ENCODE data around the gene THSD7B. TPM values are rescaled to one million over a fixed set of nuclear protein-coding genes. Genes with fewer than 3 reads are reported as not detected.

THSD7B gene
- total RNA-seq, 2 donors from 2014 or later = 0.19 to 0.49 TPM

DNA sequence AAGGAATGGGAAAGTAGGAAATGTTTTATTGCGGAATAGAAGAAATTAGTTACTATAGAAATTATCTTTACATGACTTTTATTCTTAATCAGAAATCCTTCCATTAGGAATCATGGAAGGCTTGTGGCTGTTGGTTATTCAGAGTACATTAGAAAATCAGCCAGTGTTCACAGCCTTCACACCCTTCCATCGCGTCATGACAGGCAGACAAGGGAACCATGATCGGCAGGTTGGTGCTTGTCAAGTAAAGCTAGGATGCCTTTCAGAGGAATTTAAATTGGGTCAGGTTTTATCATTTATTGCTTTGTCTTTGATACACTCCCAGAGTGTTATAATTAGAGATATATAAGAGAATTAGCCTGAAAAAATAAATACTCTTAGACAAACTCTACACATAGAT lies 400.6 kb downstream of the THSD7B start:
- Mint-ChIP-seq H3K4me1 (ENCODE audit: low read depth) (no peaks in the 10 kb centered on the region), H3K4me3 (no peak overlapping the region), H3K27me3 (ENCODE audit: low read depth) (no peaks in the 10 kb centered on the region), H3K27ac (no peak overlapping the region), H3K9me3 (peaks cover 4 to 9% of the 10 kb centered on the region in 2 donors), H3K36me3 (ENCODE audit: insufficient read depth in 2 of 2) (no peaks in the 10 kb centered on the region)
- no peak for ATAC-seq (replicated peaks in 1 of 2)
- no peak for DNase-seq

DNA sequence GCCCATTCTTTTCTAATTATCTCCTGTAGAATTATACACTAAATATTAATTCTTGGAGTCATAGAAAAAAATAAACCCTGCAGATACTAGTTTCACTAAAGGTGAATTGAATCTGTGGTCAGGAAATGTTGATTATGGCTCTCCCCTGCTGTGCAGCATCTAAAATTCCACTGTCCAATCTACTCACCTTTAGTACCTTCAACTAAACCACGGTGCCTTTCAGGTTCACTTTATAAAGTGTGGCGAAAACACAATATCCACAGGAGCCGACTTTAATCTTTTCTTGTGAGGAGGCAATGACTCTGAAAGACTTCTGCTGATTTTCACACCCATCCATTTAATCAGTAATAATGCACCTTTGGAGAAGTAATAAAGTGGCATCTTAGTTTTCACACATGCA lies 402.3 kb downstream of the THSD7B start:
- ATAC-seq (replicated peaks in 1 of 2) = no peak
- Mint-ChIP-seq H3K27ac (no peak overlapping the region), H3K9me3 (peaks cover 4 to 8% of the 10 kb centered on the region in 2 donors), H3K4me1 (ENCODE audit: low read depth) (no peaks in the 10 kb centered on the region), H3K27me3 (ENCODE audit: low read depth) (no peaks in the 10 kb centered on the region), H3K36me3 (ENCODE audit: insufficient read depth in 2 of 2) (no peaks in the 10 kb centered on the region), H3K4me3 (no peak overlapping the region)
- no peak for DNase-seq

DNA sequence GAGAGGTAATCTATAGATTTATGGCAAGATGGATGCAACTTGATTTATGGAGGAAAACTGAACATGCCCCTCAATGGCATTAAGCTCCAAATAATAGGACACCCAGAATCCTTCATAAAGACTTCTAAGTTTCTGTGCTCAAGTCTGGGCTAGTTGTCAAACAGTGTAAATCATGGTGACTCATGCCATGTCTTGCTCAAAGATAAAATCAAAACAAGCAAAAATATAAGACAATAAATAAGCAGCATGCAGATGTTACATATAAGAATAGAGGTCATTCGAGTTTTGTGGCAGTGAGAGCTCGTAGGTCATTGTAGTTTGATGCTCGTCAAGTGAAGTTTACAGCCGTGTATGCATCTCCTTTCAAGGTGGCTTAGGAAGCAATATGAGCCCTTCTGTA lies 403.2 kb downstream of the THSD7B start:
- no peak overlapping the region for H3K4me3 Mint-ChIP-seq
- ATAC-seq (replicated peaks in 1 of 2) = no peak
- no peaks in the 10 kb centered on the region for H3K36me3 Mint-ChIP-seq (ENCODE audit: insufficient read depth in 2 of 2)
- no peaks in the 10 kb centered on the region for H3K4me1 Mint-ChIP-seq (ENCODE audit: low read depth)
- H3K27me3 Mint-ChIP-seq (ENCODE audit: low read depth) = no peaks in the 10 kb centered on the region
- H3K9me3 Mint-ChIP-seq = peaks cover 2 to 4% of the 10 kb centered on the region in 2 donors
- no peak overlapping the region for H3K27ac Mint-ChIP-seq
- no peak for DNase-seq

DNA sequence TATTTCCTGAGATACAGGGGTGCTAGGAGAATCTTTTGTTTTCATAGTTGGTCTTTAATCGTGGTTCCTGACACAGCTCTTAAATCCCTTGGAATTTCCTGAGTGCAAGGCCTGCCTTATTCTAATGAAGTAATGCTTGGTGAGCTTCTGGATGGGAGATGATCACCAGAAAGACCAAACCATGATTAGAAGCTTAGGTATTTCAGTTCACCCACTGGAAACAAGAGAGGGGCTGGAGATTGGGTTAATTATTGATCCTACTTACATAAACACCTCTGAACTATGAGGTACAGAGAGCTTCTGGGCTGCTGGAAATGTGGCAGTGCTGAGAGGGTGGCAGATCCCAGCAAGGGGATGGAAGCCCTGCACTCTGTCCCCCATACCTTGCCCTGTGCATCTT lies 406.8 kb downstream of the THSD7B start:
- Mint-ChIP-seq H3K27me3 (ENCODE audit: low read depth) (no peaks in the 10 kb centered on the region), H3K4me1 (ENCODE audit: low read depth) (no peaks in the 10 kb centered on the region), H3K27ac (no peak overlapping the region), H3K4me3 (no peak overlapping the region), H3K36me3 (ENCODE audit: insufficient read depth in 2 of 2) (no peaks in the 10 kb centered on the region), H3K9me3 (peaks cover 0 to 2% of the 10 kb centered on the region in 2 donors)
- ATAC-seq (replicated peaks in 1 of 2) (no peak), DNase-seq (no peak)

DNA sequence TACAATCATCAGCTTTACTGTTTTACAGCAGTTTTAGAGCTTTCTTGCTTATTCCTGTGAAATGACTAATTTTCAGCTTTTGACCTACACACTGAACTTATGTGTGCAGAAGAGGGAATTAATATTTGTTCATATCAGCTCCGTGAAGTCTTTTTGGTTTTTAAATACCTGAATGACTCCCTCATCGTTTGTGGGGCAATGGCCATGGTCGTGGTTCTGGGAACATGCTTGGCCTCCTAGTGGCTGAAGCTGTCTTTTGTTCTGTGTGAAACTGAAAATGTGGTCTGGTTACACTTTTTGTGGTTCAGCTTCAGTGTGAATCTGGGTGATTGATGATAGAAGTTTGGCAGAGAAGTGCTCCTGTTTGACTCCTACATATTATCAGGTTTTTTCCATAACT lies 408.1 kb downstream of the THSD7B start:
- no peaks in the 10 kb centered on the region for H3K27me3 Mint-ChIP-seq (ENCODE audit: low read depth)
- no peaks in the 10 kb centered on the region for H3K4me1 Mint-ChIP-seq (ENCODE audit: low read depth)
- H3K27ac Mint-ChIP-seq = no peak overlapping the region
- DNase-seq (no peak), ATAC-seq (replicated peaks in 1 of 2) (no peak)
- peaks cover 0 to 2% of the 10 kb centered on the region in 2 donors for H3K9me3 Mint-ChIP-seq
- no peak overlapping the region for H3K4me3 Mint-ChIP-seq
- no peaks in the 10 kb centered on the region for H3K36me3 Mint-ChIP-seq (ENCODE audit: insufficient read depth in 2 of 2)

DNA sequence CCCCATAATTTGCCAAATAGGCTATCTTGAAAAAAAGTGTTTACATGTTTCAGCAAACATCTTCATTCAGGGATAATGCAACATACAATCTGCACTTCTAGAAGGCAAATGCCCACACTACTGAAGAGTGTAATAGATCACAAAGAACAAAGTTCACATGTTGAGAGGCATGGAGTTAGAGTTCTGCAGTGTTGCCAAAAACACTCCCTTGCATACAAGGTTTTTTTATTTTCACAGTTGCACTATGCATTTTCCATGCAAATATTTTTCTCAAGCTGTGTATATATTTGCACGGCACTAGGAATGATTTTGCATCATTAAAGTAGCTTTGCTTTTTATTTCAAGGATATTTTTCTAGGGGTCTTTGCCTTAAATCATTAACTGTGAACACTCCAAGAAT lies 409.9 kb downstream of the THSD7B start:
- DNase-seq = no peak
- Mint-ChIP-seq H3K27ac (no peak overlapping the region), H3K9me3 (peaks cover 0 to 2% of the 10 kb centered on the region in 2 donors), H3K4me3 (no peak overlapping the region), H3K4me1 (ENCODE audit: low read depth) (no peaks in the 10 kb centered on the region), H3K27me3 (ENCODE audit: low read depth) (no peaks in the 10 kb centered on the region), H3K36me3 (ENCODE audit: insufficient read depth in 2 of 2) (no peaks in the 10 kb centered on the region)
- no peak for ATAC-seq (replicated peaks in 1 of 2)

DNA sequence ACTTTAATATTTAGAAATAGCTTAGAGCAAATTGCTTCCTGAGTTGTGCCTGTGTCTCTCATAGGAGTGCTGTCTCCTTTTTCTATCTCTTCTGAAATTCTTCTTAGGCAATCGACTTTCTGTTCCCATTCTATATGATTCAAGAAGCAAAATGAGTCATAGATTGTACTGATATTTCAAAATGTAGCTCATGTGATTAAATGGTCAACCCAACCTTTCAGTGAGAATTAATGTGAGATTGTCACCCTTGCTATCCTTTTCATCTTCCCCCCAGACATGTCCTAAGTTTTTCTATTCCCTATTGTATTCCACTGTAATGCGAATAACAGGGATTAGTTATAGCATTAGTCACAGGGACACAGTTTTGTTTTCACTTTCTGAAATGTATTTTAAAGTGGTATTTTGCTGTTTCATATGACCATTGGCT lies 413.6 kb downstream of the THSD7B start:
- no peak overlapping the region for H3K4me3 Mint-ChIP-seq
- H3K9me3 Mint-ChIP-seq = peaks cover 0 to 2% of the 10 kb centered on the region in 2 donors
- H3K27me3 Mint-ChIP-seq (ENCODE audit: low read depth) = no peaks in the 10 kb centered on the region
- DNase-seq = no peak
- no peak overlapping the region for H3K27ac Mint-ChIP-seq
- no peaks in the 10 kb centered on the region for H3K4me1 Mint-ChIP-seq (ENCODE audit: low read depth)
- no peak for ATAC-seq (replicated peaks in 1 of 2)
- H3K36me3 Mint-ChIP-seq (ENCODE audit: insufficient read depth in 2 of 2) = no peaks in the 10 kb centered on the region

DNA sequence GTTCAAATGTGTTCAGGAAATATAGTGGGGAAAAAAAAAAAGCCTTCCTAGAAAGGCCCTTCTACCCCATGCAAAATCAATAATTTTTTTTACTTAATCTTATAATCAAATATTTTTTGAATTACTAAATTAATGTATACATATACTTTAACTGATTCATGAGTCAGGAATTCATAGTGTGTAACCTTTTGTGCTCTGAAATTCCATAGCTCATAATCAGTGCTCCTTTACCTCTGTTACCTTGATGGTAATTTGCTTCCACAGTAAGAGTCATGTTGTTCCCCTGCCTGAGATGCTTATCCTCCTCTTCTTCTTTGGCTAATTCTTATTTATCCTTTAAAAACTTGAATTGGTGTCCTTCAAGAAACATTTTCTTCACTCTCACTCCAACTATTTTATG lies 414.2 kb downstream of the THSD7B start:
- no peak for DNase-seq
- no peak overlapping the region for H3K27ac Mint-ChIP-seq
- H3K27me3 Mint-ChIP-seq (ENCODE audit: low read depth) = no peaks in the 10 kb centered on the region
- no peak overlapping the region for H3K4me3 Mint-ChIP-seq
- H3K36me3 Mint-ChIP-seq (ENCODE audit: insufficient read depth in 2 of 2) = no peaks in the 10 kb centered on the region
- no peak for ATAC-seq (replicated peaks in 1 of 2)
- H3K4me1 Mint-ChIP-seq (ENCODE audit: low read depth) = no peaks in the 10 kb centered on the region
- peaks cover 0 to 2% of the 10 kb centered on the region in 2 donors for H3K9me3 Mint-ChIP-seq

DNA sequence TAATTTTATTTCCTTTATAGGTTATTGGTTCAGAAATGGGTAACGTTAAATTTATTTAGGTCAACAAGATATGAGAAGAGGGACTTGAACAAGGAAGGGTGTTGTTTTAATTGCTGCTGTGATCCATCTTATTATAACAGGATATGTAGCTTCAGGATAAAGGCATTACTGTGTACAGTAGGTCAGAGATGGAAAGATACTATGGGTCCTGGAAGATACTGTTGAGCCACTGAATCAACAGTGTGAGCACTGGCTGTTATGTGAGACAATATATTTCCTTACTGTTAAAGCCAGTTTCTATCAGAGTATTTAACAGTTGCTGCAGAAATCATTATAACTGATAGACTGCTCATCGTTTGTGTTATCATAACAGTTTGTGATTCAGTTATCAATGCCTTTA lies 414.7 kb downstream of the THSD7B start:
- Mint-ChIP-seq H3K36me3 (ENCODE audit: insufficient read depth in 2 of 2) (no peaks in the 10 kb centered on the region), H3K27ac (no peak overlapping the region), H3K9me3 (peaks cover 0 to 2% of the 10 kb centered on the region in 2 donors), H3K4me3 (no peak overlapping the region), H3K27me3 (ENCODE audit: low read depth) (no peaks in the 10 kb centered on the region), H3K4me1 (ENCODE audit: low read depth) (no peaks in the 10 kb centered on the region)
- no peak for ATAC-seq (replicated peaks in 1 of 2)
- DNase-seq = no peak

DNA sequence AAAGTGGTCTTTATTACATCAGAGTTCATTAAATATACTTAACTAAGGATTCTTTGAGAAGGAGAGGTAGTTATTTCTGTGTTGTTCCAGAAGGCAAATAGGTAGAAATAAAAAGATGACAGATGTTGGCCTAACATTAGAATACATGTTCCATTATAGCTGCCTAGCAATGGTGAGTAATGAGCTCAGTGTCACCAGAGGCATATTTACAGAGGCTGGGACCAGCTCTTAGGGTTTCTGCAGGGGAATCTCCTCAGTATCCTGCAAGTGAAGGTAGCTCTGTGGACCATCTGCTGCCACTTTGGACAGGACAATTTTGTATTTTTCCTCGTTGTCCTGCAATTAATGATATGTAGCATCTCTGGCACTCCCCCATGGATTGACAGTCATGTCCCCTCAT lies 416.0 kb downstream of the THSD7B start:
- DNase-seq (no peak), ATAC-seq (replicated peaks in 1 of 2) (no peak)
- H3K27ac Mint-ChIP-seq = no peak overlapping the region
- H3K4me3 Mint-ChIP-seq = no peak overlapping the region
- H3K27me3 Mint-ChIP-seq (ENCODE audit: low read depth) = no peaks in the 10 kb centered on the region
- no peaks in the 10 kb centered on the region for H3K36me3 Mint-ChIP-seq (ENCODE audit: insufficient read depth in 2 of 2)
- no peaks in the 10 kb centered on the region for H3K4me1 Mint-ChIP-seq (ENCODE audit: low read depth)
- peaks cover 0 to 2% of the 10 kb centered on the region in 2 donors for H3K9me3 Mint-ChIP-seq

DNA sequence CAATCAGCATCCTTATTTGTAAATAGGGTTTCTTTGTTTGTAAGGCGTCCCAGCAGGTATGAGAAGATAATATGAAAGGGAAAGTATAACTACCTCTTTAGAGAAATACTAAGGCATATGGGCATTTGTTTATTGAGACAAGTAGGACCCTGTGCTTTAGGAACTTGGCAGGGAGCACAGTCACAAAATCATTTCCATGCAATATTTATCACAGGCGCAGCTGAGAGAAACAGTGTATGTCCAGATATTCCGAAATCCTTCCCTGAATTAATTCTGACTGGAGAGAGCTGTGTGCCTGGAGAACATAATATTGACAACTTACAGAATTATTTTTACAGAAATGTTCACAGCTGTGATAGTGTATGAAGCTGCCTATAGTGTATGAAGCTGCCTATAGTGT lies 416.7 kb downstream of the THSD7B start:
- ATAC-seq (replicated peaks in 1 of 2) = no peak
- Mint-ChIP-seq H3K9me3 (peaks cover 0 to 4% of the 10 kb centered on the region in 2 donors), H3K36me3 (ENCODE audit: insufficient read depth in 2 of 2) (no peaks in the 10 kb centered on the region), H3K27me3 (ENCODE audit: low read depth) (no peaks in the 10 kb centered on the region), H3K27ac (no peak overlapping the region), H3K4me1 (ENCODE audit: low read depth) (no peaks in the 10 kb centered on the region), H3K4me3 (no peak overlapping the region)
- DNase-seq = no peak

DNA sequence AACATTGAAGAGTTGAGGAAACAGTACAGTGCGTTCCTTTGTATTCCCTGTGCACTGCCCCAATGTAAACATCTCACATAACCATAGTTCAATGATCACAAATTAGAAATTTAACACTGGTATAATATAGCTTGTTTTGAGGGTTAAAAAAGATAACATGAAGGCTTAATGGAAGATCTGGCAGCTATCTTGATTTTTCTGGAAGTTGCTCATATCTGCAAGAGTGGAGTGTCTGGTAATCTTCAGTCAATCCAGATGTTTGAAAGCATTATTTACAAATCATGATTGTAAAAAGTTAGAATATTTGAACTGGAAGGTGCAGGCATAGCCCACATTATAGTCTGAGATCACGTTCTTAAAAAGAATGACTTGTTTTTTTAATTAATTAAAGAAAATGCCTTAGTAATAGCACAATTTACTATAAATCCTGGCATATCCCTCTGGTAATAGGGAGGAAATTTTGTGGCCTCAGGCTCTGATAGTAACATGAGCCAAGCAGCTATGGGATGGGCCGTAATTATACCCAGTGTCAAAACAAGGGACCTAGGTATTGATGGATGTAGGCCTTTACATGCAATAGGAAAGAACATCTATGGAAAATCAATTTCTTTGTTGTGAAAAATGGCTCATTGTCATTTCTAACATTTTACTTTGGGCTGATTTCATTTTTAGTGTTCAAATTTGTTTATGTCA lies 418.0 kb downstream of the THSD7B start:
- no peak overlapping the region for H3K4me3 Mint-ChIP-seq

DNA sequence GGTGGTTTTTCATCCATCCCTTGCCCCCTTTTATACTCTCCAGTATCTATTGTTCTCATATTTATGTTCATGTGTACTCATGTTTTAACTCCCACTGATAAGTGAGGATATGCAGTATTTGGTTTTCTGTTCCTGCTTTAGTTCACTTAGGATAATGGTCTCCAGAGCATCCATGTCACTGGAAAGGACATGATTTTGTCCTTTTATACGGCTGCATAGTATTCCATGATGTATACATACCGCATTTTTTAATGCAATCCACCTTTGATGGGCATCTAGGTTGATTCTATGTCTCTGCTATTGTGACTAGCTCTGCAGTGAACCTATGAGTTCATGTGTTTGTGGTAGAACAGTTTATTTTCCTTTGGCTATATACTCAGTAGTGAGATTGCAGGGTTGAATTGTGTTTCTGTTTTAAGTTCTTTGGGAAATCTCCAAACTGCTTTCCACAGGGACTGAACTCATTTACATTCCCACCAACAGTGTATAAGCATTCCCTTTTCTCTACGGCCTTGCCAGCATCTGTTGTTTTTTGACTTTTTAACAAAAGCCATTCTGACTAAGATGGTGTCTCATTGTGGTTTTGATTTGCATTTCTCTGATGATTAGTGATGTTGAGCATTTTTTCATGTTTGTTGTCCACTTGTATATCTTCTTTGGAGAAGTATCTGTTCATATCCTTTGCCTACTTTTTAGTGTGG lies 420.2 kb downstream of the THSD7B start:
- H3K4me3 Mint-ChIP-seq = no peak overlapping the region
- no peaks in the 10 kb centered on the region for H3K4me1 Mint-ChIP-seq (ENCODE audit: low read depth)
- DNase-seq = no peak
- no peaks in the 10 kb centered on the region for H3K27me3 Mint-ChIP-seq (ENCODE audit: low read depth)
- no peak for ATAC-seq (replicated peaks in 1 of 2)
- no peaks in the 10 kb centered on the region for H3K36me3 Mint-ChIP-seq (ENCODE audit: insufficient read depth in 2 of 2)
- peaks cover 0 to 2% of the 10 kb centered on the region in 2 donors for H3K9me3 Mint-ChIP-seq
- no peak overlapping the region for H3K27ac Mint-ChIP-seq

More for the DNA sequence above, 418.0 kb downstream of the THSD7B start:
- no peak overlapping the region for H3K27ac Mint-ChIP-seq
- no peaks in the 10 kb centered on the region for H3K36me3 Mint-ChIP-seq (ENCODE audit: insufficient read depth in 2 of 2)
- no peaks in the 10 kb centered on the region for H3K4me1 Mint-ChIP-seq (ENCODE audit: low read depth)
- DNase-seq (no peak), ATAC-seq (replicated peaks in 1 of 2) (no peak)
- H3K27me3 Mint-ChIP-seq (ENCODE audit: low read depth) = no peaks in the 10 kb centered on the region
- peaks cover 0 to 2% of the 10 kb centered on the region in 2 donors for H3K9me3 Mint-ChIP-seq

DNA sequence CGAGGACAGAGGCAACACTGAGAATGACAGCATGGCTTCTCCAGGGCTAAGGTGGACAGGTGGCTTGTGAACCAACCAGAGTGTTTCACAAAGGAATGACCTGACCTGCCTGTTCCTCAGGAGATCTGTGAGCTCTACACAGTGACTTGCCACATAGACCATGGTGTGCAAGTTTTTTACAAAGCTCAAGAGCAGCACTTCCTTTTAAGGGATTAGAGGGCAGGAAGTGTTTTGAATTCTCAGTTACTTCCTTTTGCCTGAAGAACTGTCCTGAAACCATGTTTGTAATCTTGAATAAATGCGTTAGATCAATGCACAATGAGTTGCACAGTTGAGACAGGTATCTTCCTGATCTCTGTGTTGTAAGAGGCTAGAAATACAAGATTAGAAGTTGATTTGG lies 421.9 kb downstream of the THSD7B start:
- Mint-ChIP-seq H3K9me3 (peaks cover 0 to 2% of the 10 kb centered on the region in 2 donors), H3K4me1 (ENCODE audit: low read depth) (no peaks in the 10 kb centered on the region), H3K36me3 (ENCODE audit: insufficient read depth in 2 of 2) (no peaks in the 10 kb centered on the region), H3K4me3 (no peak overlapping the region), H3K27me3 (ENCODE audit: low read depth) (no peaks in the 10 kb centered on the region), H3K27ac (no peak overlapping the region)
- ATAC-seq (replicated peaks in 1 of 2) = no peak
- no peak for DNase-seq
